GM18517 (cell line): ENCODE results near the gene AP2B1.

ENCODE experiments used
- ATAC-seq: cut with Tn5 transposase; IDR thresholded peaks from one replicate; pipeline ENCODE4 v1.9.1; 2021; ENCODE audit warnings: mild to moderate bottlenecking, moderate library complexity; ENCODE audit not compliant: unreplicated experiment

AP2B1 gene

DNA sequence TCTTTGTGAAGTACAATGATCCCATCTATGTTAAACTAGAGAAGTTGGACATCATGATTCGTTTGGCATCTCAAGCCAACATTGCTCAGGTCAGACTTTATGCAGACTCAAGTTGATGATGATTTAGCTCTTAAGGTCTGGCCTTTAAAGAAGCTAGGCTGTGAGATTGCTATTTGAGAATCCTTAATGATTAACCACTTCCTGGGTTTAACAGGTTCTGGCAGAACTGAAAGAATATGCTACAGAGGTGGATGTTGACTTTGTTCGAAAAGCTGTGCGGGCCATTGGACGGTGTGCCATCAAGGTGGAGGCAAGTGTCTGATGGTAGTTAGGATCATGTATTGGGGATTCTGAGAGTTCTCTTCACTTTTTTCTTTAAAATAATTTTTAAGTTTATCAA is 40.3 kb downstream of the AP2B1 start:
- ATAC-seq, result no peak

DNA sequence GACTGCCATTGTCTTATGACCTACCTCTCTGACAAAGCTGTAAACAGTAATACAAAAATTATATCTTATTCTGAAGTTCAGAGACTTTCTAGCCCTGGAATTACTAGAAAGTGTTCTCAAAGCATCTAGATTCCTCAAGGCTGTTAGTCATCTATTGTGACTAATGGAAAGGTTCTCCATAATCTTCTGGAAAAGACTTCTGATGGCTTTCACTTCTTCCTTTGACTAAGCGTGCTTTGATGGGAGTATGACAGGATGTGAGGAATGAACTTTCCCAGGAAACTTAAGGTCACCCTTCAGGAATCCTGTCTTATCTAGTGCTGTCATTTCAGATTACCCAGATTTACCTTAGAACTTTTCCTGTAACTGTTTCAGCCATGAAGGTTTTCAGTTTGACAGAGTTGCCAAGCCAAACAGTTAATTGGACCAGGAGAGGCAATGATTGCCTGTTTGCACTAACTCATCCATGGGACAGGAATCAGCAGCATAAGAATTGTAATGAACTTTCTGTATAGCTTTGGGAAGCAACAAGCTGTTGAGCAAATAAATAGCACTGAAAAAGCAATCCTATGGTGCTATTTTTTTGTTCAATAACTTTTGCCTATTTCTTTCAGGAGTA is 43.5 kb downstream of the AP2B1 start:
- ATAC-seq, result no peak

DNA sequence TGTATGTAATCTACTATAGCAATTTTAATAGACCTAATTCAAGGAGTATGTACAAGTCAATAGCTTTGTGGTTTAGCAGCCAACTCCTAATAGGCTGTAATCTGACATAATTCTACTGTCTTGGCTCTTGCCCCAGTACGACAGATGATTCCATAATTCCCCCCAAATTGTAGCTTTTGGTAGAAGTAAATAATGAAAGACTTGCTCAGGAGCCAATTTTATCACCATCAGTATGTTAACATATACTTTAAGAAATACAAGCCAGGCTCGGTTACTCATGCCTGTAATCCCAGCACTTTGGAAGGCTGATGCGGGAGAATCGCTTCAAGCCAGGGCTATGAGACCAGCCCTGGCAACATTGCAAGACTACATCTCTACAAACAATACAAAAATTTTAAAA is 53.9 kb downstream of the AP2B1 start:
- no peak for ATAC-seq

DNA sequence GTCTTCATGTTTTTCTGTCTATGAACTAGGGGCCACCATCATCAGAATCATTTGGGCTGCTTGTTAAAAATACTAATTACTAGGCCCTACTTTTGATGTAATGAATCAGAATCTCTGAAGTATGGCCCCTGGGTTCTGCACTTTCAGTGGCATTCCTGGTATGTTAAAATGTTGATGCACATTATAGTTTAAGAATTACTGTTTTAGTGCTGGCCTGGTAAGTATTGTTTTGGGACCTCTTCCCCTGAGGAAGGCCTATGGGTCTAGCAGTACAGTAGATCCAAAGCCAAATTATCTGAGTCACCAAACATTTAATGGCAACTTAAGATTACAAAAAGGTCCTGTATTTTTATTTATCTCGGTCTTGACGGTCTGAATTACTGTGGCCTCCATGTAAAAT is 58.8 kb downstream of the AP2B1 start:
- ATAC-seq, result no peak

DNA sequence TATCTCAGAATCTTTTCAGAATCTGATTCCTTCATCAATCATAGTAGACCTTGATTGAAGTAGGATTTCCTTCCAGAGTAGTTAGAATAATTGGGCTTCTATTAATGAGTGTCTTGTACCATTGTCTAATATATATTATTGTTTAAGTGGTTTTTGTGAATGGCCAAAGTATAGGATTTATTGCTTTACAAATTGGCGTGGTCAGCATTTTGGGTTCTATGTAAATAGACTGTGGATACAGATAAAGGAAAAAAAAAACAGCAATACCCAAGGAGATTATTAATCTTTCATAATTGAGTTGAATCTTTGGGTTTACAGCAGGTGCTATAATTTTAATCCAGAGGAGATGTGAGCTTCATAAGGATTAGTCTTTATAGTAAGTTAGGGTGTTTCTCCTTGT is 64.3 kb downstream of the AP2B1 start:
- no peak for ATAC-seq

DNA sequence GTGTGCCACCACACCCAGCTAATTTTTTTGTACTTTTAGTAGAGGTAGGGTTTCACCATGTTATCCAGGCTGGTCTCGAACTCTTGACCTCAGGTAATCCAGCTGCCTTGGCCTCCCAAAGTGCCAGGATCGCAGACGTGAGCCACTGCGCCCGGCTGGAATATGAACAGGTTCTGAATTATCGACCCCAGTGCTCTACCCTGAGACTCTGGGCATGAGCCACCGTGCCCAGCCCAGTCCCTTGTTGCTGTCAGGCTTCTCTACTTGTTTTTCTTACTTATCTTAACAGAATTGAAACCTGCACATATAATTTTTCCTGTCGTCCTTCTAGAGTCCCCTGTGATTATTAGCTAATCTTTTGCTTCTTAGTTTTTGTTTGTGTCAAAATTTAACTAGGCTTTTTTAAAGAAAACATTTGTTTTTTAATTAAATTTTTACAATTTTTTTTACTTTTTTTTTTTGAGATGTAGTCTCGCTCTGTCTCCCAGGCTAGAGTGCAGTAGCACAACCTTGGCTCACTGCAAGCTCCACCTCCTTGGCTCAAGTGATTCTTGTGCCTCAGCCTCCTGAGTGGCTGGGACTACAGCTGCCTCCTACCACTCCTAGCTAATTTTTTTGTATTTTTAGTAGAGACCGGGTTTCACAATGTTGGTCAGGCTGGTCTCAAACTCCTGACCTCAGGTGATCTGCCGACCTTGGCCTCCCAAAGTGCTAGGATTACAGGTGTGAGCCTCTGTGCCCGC is 66.7 kb downstream of the AP2B1 start:
- no peak for ATAC-seq

DNA sequence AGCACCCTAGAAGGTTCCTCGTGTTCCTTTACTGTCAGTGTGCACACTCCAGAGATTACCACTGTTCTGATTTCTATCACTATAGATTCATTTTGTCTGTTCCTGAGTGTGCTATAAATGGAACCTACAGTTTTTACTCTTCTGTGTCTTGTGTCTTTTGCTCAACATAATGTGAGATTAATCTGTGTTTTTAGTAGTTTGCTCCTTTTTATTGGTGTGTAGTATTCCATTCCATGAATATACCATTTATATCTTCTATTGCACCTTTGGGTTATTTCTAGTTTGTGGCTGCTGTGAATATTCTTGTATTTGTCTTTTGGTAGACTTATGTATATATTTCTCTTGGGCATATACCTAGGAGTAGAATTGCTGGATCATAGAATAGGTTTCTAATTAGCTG is 68.2 kb downstream of the AP2B1 start:
- ATAC-seq, result no peak

DNA sequence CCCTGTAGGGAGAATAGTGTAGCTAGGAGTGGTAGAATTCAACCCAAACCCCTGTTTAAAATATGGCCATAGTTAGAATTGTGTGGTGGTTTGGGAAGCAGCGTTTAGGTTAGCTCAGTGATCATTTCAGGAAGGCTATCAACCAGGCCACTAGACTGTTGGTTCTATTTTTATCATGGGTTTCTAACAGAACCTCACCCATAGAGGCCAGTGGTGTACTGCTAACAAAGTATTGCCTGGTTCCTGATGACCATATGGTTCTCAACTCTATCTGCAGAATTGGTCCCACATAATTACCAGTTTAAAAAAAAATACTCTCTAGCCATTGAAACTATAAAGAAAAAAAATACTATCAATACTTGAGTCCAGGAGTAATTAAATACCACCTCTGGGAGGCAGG is 73.8 kb downstream of the AP2B1 start:
- no peak for ATAC-seq

DNA sequence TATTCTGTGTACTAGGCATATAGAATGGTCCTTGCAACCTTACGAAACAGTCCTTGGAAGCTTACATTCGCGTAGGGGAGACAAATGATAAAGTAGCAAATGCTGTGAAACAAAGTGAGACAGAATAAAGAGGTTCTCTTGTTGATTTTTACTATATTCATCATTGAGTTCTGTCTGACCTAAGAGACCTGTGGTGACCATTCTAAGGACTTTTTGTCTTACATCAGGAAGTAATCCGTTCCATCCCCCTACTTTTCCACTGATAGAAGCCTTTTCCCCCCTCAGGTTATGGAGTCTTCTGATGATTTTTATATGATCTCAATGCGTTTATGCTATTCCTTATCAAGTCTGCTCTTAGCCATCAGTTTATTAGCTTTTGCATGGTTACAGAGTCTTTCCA is 77.6 kb downstream of the AP2B1 start:
- ATAC-seq, result no peak

DNA sequence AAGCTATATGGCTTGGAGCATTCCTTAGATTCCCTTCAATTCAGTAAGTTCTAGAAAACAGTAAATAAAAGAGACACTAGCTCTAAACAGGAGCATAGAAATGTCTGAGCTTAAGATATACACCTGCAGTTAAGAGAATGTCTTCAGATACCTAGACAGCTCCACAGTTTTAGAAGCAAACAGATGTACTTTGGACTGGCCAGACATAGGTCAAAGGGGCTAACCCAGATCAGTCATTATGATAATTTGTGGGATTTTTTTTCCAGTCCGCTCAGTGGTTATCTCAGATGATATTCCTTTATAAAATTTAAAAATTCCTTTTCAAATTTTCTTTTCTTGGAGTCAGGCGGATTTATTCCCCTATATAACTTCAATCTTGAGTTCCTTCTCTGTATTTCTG is 78.5 kb downstream of the AP2B1 start:
- no peak for ATAC-seq

DNA sequence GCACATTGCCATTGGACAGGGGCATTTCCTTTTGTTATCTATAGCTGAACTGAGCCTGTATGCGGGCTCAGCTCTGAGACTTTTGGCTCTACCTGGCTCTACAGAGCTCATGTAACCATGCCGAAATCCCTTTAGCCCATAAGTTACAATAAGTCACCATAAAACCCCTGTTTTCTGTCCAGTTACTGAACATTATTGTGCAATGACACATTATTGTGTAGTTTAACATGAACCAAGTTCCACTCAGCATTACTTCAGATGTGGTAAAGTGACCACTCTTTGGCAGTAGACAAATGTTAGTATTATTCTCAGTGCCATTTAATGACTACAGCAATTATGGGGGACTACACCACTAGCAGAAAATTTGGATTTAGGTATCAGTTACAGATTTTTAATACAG is 78.9 kb downstream of the AP2B1 start:
- no peak for ATAC-seq

DNA sequence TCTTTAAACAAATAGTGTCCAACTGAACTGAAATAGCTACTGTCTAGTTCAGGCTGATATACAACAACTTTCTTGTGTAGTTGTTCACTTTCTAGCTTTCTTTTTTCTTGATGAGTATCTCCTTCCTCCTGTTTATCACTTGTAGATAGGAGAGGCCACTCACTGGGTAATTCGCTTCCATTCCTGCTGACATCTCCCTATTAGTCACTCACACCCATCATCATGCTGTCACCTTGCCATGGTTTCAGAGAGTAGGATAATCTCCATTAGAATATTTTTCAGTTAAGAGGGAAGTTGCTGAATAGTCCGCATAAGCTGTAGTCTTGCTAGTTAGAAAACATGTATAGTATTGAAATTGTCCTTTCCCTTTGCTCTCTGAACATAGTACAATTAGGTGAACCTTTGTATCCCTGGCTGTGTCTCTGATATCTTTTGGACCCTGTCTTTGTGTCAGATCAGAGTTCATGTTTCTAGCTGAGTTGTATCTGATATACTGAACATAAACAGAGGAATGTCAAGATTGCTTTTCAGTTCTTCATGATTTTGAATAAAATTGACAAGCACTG is 79.9 kb downstream of the AP2B1 start:
- ATAC-seq, result no peak

DNA sequence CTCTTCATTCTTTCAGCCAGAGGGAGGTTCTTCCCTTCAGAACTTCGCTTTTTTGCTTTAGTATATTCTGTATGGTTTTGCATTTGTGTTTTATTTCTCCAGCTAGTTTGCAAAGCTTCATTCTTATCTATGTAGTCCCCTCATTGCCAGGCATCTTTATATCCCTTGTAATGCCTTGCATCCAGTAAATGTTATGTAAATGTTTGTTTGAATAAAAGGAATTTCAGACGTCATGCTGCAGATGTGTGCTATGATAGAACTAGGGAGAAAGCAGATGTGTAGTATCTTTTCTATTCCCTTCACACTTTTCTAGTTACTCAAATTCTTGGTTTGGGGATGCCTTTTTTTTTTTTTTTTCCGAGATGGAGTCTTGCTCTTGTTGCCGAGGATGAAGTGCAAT is 81.7 kb downstream of the AP2B1 start:
- ATAC-seq, result no peak

DNA sequence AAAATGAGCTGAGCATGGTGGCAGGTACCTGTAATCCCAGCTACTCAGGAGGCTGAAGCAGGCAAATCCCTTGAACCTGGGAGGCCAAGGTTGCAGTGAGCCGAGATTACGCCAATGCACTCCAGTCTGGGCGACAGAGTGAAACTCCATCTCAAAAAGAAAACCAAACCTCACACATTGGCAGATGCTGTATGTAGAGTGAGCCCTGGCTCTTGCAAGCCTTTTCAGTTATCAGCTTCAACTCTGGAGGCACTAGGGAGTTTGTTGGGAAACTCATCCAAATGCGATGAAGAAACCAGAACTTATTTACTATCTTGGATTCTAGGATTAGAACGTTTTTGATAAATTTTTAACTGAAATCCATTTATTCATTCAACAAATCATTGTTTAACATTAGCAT is 87.4 kb downstream of the AP2B1 start:
- ATAC-seq, result no peak

DNA sequence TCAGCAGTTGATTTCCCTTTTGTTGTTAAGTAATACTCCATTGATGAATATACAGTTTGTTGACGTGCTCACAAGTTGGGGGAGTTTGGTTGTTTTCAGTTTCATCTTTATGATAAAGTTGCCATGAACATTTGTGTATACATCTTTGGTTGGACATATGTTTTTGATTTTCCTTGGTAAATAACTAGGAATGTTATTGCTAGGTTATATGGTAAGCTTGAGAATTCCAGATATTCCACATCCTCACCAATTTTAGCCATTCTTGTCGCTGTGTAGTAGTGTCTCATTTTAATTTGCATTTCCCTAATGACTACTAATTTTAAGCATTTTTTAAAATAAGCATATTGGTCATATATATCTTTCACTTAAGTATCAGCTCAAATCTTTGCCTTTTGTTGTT is 89.3 kb downstream of the AP2B1 start:
- ATAC-seq, result no peak

DNA sequence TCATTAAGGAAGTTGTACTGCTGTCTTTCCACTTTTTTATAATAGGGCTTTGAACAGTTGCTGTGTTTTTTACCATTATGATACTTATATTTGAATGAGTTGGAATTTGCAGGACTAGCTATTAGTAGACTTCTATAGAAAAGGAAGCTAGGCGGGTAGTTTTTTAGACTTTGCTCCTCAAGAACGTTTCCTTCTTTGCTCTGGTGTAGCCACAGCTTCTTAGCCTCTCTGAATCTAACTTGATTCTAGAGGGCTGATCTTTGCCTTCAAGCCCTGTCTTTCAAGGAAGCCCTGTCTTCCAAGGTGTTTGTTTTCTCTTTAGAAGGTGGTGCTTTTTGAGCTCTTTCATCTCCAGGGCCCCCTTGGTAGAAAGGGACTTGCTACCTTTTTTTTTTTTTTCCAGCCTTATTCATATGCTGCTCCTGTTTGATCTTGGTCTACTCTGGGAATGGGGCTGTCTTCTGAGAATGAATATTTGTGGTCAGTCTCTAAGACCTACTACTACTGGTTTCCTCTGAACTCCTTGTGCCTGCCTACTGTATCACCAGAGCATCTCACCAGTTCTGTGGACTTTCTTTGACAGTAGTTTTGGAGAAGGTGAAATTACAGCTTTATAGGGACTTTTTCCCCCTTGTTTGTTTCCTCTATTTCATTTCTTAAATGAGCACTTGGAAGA is 92.0 kb downstream of the AP2B1 start:
- no peak for ATAC-seq

DNA sequence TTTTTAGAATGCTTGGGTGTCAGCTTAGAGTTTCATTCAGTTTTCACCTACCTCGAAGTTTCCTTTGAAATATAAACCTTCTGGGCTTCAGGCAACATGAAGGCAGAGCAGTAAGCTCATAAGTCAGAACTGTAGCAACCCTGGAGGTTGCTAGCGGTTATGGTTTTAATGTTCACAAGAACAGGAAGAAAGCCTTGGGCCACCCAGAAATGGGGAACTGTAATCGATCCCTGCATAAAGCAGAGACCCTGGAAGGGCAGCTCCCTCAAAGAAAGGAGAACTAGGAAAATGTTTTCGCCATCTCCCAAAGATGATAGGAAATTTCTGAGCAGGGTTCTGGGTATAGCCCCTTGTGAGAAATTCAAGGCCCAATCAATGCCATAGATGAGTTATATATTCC is 96.5 kb downstream of the AP2B1 start:
- no peak for ATAC-seq

DNA sequence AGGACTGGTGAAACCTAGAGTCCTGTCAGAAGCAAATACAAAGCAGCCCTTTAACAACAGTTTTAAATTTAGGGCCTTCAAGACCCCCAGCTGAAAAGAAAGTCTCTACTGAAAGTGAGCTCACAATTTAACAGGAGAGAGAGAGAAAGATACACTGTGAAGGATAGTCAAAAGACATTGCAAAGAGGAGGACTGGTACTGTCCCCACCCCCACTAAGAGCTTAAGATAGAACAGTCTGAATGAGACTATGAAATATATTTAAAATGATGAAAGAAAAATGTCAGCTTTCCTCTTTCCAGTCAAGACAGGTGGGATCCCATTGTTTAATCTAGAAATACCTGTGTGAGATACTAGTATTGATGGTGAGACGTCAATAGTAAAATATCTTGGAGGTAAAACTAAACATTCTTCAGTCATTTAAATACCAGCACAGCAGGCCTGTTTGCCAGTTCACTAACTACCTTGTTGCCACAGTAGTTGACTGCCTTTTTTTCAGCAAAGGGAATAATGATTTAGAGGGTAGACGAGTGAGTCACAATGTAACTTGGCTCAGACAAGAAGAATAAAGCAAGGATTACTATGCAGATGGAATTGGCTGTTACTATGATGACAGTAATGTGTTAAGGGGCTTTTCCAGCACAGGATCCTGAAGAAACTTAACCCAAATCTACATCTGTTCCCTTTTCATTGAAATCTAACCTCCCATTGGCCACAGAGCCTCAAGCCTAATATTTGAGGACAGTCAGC is 97.1 kb downstream of the AP2B1 start:
- no peak for ATAC-seq

DNA sequence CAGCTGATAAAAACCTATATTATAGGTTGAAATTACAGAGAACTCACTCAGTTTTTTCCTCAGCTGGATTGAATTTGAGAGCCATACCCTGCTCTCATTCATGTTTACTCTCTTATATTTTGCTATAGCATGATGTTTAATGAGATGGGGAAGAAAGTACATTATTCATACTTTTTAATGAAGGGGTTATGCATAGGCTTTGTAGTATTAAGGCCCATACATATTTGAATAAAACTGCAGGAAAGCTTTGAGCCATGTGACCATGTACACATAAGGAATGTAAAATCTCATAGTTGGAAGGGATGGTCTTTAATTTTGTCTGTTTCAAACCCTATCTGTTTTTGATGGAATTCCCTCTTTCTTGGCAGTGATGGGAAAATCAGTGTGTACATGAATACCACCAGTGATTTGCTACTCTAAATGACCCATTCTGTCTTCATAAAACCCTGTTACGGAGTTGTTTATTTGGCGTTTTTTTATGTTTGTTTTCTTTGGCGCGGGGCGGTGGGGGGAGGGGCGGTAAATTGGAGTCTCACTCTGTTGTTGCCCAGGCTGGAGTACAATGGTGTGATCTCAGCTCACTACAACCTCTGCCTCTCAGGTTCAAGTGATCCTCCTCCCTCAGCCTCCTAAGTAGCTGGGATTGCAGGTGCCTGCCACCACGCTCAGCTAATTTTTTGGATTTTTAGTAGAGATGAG is 105.5 kb downstream of the AP2B1 start:
- ATAC-seq, result no peak

DNA sequence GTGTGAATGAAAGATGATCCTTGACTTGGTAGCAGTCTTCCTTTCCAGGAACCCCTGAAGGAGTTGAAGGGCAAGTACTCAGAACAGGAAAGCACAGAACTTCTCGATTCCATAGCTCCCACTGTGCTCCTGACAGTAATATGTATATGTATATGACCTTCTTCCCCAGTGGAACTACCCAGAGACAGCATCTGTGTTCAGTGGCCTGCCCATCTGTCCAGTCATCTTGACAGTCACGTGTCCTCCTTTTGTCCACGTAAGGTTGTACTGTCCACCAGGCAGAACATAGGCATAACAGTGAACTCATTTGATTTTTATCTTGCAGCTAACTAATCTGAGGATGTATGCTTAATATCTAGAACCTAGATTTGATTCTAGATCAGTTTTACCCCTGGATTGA is 106.5 kb downstream of the AP2B1 start:
- ATAC-seq, result no peak

DNA sequence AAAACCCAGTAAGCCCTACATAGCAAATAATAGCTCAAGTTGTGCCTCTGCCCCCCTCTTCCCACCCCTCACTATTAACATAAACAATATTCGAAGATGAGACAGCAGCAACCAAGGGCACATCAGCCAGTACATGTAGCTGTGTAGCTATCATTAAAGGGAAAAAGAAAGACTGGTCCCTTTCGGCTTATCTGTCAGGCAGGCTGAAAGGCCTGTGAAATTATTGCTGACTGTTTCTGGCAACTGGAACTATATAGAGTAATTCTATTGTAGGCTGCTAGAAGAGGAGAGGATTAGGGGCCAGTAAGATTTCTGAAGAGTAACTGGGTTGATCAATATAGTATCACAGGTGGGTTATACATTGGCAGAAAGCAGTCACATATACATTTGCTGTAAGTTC is 107.8 kb downstream of the AP2B1 start:
- no peak for ATAC-seq
